ENCODE data around the gene MAP3K14.
"Not testable (repeated sequence)": the region's sequence is repeated elsewhere in the genome, so short reads cannot be mapped to it uniquely, and the experiment has no call there.

MAP3K14 gene

DNA sequence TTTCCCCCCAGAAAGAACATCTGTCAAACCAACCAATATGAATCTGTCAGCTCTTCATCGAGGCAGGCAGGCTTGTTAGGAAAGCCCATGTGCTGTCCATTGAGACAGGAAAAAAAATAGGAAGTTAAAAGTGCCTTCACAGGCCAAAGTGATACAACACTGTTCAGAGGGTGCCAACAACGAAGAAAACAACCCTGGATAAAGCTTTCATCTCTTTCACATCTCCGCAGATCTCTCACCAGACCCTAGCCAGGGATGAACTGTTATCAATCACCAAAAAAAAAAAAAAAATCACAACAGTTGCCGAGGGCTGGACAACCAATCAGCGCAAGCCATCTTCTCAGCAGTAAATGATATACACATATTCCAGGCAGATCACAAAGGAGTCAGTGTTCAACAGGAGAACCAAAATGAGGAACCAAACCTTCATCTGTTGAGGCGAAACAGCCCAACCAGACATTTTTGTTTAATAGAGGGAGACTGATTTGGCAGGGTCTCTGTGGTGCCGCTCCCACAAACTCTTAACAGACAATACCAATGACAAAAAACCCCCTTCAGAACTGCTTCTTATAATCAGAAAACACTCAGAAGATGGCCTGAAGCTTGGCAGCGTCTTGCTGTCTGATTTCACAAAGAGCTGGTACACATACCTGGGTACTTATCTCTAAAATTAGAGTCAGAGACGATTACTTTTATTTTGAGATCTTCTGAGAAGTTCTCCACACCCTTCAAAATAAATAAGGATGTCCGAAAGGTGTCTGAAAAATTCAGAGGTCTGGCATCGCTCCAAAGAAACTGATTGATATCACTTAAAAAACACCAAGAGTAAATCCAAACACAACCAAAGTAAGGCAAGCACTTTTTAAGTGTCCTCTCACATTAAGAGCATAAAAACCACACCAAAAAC, 1.8 kb downstream of the MAP3K14 start:
- no peak for DNase-seq

- no peak for DNase-seq
Measured at GRCh38 chr17:45313996-45314740, 2.7 kb downstream of the MAP3K14 start.

DNA sequence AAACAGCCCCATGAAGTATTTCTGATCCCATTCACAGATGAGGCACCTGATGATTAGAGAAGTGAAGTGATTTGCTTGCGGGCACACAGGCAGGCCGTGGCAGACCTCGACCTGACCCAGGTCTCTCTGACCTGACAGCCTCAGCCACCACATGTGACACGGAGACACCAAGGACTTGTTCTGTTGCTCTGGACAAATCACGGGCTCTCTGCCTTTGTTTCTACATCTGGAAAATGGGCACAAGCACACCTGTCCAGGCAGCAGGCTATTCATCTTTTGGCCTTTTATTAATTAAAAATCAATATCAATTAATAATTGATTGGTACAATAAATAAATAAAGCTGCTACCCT, 3.4 kb downstream of the MAP3K14 start:
- no peak for DNase-seq

DNA sequence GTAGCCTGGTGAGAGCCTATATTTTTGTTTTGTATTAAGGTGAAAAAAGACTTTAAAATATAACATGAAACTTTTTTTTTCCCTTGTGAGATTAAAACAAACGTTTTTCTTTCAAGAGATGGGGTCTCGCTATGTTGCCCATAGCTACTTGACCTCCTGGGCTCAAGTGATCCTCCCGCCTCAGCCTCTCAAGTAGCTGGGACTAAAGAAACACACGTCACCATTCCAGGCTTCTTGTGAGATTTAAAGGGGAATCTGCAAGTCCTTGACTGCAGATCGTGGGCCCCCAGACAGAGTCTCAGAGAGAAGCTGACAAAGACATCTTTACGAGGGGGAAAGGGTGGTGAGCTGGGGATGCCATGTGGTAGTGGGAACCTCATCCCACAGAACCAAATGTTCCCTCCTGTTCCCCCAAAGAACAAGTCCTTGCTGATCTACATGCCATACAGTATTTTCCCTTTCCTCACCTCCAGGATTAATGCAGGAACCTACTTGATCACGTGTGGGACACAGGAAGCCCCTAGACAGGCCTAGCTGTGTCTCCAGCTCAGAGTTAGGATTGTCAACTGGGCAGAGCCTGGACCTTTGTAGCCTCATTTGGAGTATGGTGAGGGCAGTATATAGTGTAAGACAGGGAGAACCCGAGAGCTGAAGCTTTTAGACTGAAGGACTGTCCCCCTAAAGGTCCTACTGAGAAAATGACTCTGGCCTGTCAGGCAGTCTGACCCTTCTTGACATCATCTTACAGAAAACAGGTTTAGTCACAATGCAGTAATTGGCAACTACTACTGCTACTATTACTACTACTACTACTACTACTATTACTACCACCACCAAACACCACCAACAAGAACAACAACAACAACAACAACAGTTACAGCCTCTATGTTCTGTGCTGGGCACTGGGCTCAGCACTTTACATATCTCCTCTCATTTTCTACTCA, 4.1 kb downstream of the MAP3K14 start:
- no peak for DNase-seq

DNA sequence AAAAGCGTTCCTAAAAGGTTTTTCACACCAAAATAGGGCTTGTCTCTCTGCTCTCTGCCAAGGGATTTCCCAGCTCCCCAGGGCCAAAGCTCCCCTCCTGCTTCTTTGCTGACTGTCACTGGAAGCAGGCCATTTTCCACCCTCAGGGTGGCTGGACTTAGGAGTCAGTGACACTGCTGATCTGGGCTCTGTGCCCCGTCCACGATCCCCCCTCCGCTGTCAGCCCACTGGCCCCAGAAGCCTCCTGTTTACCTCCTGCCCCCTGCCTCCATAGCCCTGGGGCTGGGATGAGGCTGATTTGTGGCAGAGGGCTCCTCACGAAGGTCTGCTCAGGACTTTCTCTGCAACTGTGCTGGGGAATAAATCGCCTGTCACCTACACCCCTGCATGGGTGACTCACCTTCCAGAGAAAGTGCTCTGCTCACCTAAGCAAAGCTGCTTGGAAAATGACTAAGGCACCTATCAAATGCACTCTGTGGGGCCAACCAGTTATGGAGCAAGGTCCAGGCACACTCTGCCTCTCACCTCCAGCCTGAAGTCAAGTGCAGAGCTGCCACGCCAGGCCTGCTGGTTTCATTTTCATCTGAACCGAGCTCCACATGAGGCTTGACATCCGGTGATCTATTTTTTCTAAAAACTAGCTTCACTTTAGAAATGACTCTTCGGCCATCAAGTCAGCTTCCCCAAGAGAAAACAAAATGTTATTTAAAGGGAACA, 4.9 kb downstream of the MAP3K14 start:
- peak; percentile 72 for DNase-seq

DNA sequence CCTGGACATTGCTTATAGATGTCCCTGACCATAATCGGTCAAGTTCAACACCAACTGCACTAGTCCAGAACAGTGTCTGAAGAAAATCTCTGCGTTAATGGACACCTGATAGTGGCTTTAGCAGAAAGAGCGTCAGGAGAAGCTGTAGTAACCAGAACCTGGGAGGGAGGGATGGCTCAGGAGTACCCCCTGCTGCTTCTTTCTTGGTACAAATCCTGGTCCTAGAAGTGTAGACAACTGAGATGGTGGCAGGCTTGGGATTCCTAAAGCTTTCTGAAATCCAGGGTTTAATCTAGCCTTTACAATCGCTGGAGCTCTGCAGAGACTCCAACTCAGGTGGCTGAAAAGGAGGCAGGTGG, 5.4 kb downstream of the MAP3K14 start:
- no peak for DNase-seq

- DNase-seq: no peak
Measured at GRCh38 chr17:45310380-45311324, 6.2 kb downstream of the MAP3K14 start.

- no peak for DNase-seq
Measured at GRCh38 chr17:45309400-45309799, 7.4 kb downstream of the MAP3K14 start.

GRCh38 chr17:45308840-45309239, 8.0 kb downstream of the MAP3K14 start:
- DNase-seq: no peak

GRCh38 chr17:45308016-45308365, 8.8 kb downstream of the MAP3K14 start:
- DNase-seq: no peak

GRCh38 chr17:45307290-45308015, 9.4 kb downstream of the MAP3K14 start:
- no peak for DNase-seq

DNA sequence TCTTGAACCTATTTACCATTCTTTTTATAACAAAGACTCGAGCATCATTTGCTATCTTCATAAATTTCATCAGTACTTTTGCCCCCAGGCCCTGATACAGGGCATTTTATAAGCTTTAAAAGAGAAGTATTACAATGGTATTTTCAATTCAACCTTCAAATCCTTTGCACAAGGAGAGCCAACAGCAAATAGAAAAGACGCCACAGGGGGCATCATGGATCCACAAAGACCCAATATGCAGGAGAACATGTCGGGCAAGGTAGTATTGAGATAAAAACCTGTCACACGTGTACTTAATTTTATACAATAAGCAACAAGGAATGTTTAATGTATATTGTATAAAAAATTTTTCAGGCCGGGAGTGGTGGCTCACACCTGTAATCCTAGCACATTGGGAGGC, 10.2 kb downstream of the MAP3K14 start:
- no peak for DNase-seq

DNA sequence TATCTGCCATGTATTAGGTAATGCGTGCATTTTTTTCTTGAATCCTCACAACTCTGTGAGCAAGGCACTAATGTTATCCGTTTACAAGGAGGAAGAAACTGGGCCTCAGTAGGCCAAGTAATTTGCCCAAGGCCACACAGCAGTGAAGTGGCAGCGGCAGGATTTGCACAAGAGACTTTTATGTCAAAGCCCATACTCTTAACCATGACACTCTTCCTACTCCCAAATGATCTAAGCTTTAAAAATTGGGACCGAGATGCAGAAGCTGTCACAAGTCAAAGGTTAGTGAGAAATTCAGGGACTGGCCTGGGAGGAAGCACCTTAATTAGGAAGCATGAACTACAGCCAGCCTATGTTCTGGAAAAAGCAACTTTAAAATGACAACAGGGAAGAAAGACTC, 10.7 kb downstream of the MAP3K14 start:
- DNase-seq: no peak

DNA sequence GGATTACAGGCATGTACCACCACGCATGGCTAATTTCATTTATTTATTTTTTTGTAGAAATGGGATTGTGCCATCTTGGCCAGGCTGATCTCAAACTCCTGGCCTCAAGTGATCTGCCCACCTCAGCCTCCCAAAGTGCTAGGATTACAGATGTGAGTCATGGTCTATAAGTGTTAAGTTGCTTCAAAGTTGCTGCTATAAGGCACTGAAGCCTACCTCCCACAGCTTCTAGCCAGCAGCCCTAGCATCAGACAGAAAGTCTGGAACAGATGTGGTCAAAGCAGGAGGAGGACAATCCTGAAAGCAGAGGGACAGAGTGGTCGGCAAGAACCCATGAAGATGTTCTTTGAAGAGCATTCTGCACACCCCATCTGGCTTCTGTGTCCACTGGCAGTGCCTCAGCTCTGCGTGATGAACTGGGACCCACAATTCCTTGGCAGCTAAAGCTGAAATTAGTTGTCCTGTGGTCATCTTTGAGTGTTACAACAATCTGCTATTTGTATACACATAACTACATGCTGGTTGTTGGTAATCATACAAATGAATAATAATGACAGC, 11.2 kb downstream of the MAP3K14 start:
- no peak for DNase-seq

- DNase-seq: no peak
Measured at GRCh38 chr17:45302649-45303173, 14.1 kb downstream of the MAP3K14 start.

DNA sequence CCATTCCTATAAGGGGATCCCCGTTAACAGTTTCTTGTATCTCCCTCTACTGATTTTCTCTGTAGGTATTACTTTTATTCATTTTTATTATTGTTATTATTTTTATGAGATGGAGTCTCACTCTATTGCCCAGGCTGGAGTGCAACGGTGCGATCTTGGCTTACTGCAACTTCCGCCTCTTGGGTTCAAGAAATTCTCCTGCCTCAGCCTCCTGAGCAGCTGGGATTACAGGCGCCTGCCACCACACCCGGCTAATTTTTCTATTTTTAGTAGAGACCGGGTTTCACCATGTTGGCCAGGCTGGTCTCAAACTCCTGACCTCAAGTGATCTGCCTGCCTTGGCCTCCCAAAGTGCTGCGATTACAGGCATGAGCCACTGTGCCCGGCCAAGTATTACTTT, 14.6 kb downstream of the MAP3K14 start:
- DNase-seq: not testable (repeated sequence)

DNA sequence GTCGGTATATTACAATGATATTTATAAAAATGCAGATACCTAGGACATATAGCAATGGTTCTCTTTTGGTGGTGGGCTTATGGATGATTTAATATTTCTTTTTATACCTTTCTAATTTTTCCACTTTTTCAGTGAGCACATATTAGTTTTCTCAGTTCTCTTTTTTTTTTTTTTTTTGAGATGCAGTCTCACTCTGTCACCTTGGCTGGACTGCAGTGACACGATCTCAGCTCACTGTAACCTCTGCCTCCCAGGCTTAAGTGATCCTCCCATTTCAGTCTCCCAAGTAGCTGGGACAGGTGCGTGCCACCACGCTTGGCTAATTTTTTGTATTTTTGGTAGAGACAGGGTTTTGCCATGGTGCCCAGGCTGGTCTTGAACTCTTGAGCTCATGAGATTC, 15.1 kb downstream of the MAP3K14 start:
- no peak for DNase-seq

DNA sequence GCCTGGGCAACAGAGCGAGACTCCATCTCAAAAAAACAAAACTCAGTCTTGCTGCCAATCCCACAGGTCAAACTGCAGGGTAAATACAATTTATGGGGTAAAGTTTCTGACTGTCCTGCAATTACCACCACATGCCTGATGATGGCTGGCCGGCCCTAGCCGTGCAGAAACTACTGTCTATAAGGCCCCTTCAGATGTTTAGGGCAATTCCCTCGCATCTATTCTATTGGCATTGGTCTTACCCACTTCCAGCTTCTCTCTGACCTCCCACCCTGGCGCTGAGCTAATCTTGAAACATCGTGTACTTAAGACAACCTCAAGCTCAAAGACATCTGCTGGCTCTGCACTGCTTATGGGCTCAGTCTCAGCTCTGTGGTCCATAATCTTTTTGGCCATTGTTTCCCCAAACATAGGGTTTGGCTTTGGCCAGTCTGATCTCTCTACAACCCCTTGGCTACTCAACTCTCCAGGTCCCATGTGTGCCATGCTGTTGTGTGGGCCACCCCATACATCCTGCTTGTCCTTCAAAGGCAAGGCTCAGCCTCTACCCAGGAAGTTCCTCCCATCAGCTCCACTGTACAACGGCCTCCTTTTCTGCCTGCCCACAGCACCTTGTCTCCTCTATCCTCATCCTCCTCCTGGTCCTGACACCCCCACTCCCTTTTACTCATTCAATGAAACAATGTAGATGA, 16.6 kb downstream of the MAP3K14 start:
- no peak for DNase-seq

DNA sequence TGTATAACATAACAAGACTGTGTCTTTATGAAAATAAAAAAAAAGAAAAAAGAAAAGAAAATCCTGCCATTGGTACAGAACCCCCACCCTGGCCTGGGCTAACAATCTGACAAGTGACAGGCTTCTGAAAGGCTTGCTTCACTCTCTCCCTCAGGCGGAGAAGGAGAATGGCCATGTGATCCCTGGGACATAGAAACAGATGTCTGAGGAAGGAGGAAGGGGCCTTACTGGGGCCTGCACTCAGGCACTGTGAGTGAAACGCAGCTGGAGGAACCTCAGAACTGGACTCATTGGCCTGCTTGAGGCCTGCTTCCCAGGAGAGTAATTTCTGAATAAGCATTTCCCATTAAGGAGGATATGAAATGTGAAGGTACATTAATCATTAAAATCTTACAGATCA, 17.5 kb downstream of the MAP3K14 start:
- DNase-seq: no peak
